GM18508 (cell line): ENCODE results near the gene CPXM2.
"Not testable (repeated sequence)": the region's sequence is repeated elsewhere in the genome, so short reads cannot be mapped to it uniquely, and the experiment has no call there.

Source experiments
- ATAC-seq: cut with Tn5 transposase; IDR thresholded peaks from one replicate; pipeline ENCODE4 v1.9.1; 2021; ENCODE audit warnings: moderate number of reproducible peaks; ENCODE audit not compliant: insufficient read depth, unreplicated experiment

Gene CPXM2

DNA sequence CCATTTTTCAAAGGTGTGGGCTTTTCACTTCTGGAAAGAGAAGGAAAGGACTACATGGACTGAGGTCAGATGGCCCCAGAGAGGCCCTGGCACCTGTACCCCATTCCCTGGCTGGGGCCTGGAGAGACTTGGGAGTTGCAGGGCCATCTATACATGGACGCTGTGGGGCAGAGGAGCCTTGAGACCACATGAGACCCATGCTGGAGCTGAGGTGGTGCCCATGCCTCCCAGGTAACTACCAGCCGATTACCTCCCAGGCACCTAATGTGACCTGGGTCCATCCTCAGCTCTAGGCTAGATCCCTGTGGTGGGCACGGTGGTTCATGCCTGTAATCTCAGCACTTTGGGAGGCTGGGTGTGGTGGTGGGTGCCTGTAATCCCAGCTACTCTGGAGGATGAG is 144.2 kb downstream of the CPXM2 start:
- no peak for ATAC-seq

DNA sequence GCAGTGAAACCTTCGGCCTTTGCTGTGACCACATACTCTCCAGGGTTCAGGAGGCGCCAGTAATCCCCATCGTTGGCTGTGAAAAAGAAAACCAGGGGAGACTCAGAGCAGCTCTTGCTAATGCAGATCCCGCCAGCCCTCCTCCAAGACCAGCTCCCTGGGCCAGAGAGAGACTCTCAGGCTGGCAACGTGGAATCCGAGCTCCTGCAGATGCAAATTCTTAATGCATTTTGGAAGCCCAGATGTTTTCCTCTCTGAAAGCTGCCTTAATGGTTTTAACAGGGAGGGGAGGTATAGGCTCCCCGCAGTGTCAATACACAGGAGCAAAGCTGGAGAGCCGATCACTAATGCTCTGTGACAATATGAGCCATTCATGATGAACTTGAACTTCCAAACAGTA is 144.7 kb downstream of the CPXM2 start:
- ATAC-seq, result no peak

DNA sequence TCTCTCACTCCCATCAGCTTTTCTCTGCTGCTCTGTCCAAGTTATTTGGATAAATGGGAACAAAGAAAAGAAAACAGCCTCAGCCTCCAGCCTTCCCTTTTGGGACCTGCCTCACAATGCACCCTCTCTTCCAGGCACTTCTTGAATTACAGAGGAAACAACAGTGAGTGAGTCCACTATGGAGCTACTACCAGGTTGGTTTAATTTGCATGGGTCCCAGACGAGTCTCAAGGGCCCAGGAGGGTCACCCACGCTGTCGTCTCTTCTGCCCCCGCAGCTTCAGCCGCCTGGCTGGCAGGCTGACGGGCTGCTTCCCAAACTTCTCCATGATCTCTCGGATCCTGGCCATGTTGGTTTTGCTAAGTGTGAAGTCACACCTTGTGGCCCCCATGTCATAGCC is 145.1 kb downstream of the CPXM2 start:
- no peak for ATAC-seq

DNA sequence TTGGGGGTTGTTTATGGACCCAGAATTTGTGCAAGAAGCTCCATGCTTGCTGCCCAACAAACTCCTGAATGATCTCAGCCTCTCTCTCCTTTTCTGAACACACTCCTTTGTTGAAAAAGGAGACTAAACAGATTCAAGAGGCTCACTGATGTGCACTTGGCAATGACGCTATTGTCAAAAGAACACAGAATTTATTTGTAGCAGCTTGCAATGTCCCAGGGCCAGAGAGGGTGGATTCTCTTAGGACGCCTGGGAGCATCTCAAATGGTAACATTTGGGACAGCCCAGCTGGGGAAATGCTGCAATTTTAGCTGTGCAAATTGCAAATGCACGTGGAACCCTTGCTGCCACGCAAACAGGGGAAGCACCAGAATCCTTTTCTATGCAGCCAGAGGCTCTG is 145.5 kb downstream of the CPXM2 start:
- ATAC-seq, result no peak

DNA sequence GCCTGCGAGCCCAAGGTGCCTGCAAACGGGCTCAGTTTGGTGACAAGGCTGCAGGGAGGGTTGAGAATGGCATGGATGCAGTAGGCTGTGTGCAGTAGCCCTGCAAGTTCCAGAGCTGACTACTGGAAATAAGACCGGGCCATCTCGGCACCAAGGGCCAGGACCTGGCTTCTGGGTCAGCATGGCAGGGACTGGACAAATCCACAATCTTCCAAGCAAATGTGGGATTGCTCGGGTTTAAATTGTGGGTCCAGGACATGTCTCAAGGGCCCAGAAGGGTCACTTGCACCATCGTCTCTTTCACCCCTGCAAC is 147.4 kb downstream of the CPXM2 start:
- ATAC-seq, result no peak

DNA sequence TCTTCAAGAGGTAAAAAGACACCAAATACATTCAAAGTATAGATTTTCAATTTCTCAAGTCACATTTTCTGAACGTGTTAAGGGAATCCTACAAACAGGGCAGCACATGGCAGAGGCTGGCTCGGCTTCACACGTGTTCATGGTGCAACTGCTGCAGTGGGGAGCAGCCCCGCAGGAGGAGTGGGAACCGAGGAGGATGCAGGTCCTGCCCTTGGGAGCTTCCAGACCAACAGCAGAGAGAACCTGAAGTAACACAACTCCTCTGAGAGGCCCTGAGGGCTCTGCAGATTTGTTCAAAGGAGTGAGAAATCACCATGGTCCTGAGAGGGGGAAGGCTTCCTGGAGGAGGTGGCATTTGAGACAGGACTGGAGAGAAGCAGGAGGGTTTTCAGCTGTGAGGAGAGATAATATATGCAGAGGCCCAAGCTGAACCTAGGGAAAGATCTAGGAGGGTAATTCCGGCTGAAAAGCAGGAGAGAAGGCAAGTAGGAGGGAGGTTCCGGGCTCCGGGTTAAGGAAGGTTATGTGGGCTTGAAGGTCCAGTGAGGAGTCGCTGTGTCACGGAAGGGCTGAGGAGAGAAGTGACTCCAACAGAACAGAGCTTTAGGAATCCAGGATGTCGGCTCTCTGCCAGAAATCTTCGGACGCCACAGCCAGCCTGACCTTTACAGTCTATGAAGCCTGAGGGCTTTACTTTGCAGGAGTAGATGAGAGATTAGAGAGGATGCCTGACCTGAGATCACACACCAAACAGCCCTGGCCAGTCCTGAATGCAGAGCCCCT is 148.0 kb downstream of the CPXM2 start:
- ATAC-seq, result no peak

DNA sequence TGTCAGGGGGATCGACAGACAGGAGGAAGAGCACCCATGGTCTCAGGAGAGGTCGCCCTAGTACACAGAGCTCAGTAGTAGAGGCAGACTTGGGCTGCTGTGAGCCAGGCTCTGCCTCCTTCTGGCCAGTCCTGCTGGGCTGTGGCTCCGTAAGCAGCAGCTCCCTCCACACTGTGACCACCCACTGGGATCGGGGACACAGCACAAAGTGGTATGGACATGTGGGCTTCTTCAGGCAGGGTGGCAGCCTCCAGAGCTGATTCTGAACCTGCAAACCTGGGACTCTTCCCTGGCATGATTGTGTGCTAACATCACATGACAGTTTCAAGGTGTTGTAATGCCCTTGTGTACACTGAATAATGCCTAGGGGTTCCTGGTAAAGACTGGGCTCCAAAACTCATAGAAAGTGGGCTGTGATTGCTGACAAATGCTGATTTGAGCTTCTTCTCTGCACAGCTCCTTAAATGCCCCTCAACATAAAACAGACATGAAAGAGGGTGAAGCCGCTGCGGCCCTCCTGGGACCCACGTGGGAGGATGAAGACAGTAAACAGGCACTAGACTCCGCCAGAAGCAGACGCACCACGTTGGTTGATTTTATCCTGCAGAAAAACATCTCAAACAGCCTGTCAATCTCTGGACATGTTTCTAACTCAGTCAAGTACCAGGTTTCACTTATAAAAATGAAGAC is 148.7 kb downstream of the CPXM2 start:
- no peak for ATAC-seq

DNA sequence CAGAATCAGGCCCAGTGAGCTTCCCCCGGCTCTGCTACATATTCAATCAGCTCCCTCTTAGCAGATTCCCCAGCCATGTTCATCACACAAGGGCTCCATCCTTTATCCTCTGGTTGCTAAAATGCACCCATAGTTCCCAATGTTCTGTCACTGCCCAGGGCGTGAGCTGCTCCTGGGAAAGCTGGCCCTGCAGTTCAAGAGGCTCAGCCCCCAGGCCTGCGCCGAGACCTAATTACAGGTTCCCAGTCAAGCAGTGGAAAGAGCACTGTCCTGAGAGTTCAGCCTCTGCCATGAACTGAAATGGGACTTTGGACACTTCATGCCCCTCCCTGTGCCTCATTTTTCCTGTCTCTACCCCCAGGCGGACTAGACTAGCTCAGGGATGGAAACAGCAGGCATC is 149.9 kb downstream of the CPXM2 start:
- no peak for ATAC-seq

DNA sequence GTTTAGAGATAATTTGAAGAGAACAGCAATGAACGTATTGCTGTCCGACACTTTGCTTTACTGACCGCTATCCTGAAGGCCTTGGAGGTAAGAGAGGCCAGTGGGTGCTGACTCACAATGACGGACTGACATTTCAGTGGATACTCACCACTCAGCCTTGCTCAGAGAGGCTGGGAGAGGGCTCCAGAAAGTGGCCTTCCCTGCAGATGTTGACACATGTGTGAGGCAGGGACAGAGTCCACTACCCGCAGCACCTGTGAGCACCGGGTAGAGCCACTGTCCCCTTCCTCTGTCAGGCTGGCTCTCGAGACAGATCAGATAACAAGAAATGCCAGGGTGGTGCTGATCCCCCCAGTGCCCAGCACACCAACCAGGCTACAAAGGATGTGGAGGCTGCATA is 150.5 kb downstream of the CPXM2 start:
- no peak for ATAC-seq

DNA sequence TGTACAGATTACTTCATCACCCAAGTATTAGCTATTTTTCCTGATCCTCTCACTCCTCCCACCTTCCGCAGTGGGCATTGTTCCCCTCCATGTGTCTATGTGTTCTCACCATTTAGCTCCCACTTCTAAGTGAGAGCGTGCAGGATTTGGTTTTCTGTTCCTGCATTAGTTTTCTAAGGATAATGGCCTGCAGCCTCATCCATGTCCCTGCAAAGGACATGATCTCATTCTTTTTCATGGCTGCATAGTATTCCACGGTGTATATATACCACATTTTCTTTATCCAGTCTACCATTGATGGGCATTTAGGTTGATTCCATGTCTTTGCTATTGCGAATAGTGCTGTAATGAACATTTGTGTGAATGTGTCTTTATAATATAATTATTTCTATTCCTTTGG is 154.7 kb downstream of the CPXM2 start:
- ATAC-seq, result not testable (repeated sequence)

DNA sequence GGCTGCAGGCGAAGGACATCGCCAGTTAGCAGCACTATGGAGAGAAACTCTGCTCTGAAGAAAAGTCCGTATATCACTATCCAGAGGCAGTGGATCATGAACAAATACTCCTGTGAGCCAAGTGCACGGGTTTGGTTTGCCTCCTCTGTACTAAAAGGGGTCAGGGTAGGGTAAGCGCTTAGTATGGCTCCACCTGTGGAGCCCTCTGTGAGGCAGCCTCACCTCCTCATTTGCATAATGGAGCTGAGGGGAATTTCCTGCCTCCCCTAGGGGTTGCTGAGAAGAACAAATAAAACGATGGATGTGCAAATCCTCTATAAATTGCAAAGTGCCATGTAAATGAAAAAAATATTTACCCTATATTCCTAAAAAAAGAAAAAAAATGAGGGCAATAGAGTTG is 162.1 kb downstream of the CPXM2 start:
- no peak for ATAC-seq

DNA sequence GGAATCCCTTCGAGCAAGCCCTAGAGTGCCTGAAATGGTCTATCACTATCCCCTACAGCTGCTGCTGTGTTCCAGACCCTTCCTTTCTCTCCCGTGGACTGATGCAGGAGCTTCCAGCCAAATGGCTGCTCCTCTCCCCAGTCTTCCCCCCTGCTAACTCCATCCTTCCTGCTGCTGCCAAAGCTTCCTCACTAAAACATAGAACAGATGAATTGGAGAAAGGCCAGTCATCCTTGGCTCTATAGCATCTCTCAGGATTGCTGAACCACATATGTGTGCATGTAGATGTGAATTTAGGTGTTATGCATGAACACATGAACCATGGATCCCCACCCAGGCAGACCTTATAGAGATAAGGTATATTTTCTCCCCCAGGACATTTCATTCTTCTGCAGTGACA is 164.8 kb downstream of the CPXM2 start:
- ATAC-seq, result no peak

DNA sequence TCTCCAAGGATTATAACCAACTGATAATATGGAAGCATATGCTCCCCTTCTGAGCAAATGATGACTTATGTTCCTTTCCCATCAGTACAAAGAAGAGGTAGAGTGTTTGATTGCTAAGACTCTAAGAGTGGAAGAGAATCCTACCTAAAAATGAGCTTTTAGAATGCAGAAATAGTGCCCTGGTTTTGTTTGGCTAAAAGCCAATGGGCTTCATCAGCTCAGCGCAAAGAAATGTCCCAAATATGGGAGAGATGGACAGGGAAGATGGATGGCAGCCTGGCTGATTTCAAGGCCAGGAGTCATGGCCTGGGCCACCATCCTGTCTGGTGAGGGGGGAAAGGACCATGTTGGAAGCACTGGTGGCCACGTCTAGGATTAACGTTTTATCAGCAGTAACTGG is 165.2 kb downstream of the CPXM2 start:
- ATAC-seq, result no peak

DNA sequence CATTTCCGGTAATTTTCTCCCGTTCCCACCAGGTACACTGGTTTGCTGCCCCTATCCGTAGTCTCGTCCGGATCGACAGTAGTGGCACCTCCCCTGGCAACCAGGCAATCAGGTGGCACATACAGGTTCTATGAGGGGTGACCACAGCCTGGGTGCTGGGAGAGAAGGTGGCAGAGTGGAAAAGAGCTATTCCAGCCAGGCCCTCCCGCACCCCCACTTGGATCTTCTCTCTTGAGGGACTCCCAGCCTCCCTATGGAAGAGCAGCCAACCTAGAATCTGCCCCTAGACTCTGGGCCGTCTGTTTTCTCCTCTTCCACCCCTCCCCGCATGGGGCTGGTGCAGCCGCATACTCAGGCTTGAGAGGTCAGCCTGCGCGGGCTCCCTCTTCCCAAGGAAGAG is 166.9 kb downstream of the CPXM2 start:
- ATAC-seq, result no peak

DNA sequence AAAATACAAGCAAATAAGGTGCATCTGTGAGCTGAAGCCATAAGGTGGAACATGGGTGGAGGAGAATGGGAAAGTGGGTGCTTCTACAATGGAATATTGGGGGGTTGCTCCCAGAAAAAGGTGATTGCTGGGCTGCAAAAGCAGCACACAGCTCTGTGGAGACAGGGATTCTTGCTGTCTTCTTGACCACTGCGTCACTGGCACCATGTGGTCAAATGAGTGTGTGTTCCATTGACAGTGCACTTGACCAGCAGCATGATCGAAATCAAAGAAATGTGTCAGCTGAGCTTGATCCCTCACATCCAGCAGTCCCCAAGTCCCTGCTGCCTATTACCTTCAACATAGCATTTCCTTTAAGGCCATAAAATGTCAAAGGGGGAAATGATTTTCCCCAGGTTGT is 169.3 kb downstream of the CPXM2 start:
- no peak for ATAC-seq

DNA sequence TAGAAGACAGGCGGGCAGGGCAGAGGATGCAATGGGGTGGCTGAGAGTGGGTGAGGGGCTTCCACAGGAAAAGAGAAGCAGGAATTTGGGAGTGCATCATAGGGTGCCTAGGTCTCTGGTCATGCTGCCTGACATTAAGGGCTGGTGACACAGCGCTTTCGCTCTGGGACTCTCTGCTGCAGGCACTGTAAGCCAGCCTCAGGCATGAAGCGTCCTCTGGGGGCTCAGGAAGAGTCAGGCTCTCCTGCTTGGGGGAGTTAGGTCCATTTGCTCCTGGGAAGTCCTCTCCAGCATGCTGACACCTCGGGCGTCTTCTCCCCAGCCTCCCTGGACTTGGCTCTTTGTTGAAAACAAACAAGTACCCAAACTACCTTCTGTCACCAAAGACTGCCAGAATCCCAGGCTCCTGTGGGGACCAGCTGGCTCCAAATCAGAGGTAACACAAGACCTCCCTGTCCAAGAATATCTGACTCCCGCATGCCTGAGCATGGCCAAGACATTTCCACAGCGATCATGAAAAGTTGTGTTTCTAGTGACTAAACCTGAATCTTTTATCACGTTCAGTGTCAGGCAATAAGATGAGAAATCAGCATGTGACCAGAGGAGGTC is 170.1 kb downstream of the CPXM2 start:
- ATAC-seq, result no peak

DNA sequence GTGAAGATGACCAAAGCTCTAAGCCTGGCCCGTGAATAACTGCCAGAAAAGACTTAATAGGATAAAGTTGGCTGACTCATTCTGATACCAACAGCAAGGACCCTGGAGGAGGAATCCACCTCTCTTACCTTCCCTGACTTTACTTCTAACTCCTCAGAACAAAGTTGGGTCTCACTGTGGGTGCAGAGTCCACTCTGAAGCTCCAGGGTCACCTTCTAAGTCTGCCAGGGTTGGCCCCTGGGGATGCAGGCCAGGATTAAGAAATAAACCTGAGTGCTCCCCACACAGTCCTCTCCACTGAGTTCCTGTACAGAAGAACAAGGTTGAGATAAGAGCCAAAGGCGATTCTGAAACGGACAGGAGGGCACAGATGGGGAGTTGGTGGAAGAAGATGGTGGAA is 171.1 kb downstream of the CPXM2 start:
- ATAC-seq, result no peak

DNA sequence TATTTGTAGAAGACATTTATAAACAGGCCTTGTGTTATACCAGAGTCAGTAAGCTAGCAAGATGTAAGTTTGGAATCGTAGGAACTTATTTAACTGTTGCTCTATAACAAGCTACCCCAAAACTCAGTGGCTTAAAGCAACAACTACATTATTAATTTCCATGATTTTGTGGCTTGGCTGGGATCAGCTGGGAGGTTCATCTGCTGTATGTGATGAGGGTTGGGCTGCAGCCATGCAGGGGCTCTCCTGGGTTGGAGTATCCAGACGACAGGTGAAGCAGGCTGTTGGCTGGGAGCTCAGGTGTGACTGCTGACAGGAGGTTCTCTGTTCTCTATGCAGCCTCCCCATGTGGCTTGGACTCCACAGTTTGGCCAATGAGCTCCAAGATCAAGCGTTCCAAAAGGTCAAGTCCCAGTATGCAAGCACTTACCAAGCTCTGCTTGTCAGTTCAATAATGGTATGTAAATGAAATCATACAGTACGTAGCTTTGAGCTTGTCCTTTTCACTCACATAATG is 173.0 kb downstream of the CPXM2 start:
- no peak for ATAC-seq

DNA sequence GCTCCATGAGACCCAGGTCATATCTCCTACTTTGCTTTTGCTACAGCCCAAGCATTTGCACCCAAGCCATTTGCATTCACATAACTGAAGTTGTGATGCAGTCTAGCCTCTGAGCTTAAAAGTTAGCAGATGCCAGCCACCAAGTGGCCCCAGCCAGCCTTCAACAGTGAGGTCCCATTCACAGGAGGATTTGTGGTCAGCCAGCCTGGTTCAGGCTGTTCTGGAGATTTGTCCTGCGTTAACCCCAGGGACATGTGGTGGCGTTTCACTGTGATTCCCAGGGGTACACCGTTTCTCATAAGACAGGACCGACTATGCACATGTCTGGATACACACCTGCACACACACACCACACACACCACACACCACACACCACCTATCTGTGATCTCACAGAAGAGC is 174.3 kb downstream of the CPXM2 start:
- no peak for ATAC-seq

DNA sequence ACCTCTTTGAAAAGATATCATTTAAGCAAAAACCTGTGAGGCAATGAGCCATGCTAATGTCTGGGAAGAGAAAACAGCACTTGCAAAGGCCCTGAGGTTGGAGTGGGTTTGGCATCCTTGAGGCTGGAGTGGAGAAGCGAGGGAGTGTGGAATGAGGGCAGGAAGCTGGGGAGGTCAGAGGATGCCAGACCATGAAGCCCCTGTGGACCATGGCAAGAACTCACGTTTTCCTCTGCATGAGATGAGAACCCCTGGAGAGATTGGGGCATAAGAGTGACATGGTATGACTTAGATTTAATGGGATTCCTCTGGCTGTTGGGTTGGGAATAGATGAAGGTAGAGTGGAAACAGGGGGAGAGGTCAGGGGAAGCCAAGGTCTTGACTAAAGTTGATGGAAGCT is 176.1 kb downstream of the CPXM2 start:
- no peak for ATAC-seq

DNA sequence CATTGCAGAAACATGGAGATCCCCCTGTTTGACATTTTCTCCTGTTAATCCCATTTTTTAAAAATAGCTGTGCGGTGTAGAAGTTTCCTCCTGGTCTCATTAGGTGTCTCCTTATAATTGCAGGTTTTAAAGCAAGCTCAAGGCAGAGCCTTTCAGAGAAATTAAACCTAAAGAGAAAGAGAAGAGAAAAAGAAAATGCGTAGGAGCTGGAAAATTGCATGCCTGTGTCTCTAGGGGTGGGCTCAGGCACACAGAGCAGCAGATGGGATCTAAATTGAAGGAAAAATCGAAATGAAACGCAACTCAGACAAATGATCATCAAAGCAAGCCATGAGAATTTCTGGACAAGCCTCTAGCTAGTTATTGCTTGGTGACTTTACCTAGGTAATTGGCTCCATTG is 185.4 kb downstream of the CPXM2 start:
- no peak for ATAC-seq

DNA sequence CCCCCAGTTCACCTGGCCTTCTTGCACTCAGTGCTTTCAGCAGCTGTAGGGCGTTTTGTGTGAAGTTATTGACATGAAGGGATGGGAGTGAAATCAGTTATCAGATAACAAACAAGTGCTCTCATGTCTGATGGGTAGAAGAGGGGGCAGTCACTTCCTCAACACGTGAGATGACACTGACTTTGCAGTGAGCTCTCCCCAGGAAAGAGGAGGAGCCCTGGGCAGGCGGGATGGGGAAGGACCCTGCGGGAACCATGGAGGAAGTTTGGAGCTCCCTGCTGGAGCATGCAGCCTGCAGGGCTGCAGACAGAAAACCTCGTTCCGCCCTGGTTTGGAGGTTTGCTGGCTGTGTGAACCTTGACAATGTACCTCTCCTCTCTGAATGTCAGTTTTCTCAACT is 186.8 kb downstream of the CPXM2 start:
- no peak for ATAC-seq
